ENCODE measurements around the gene GDF2.

Gene GDF2

DNA sequence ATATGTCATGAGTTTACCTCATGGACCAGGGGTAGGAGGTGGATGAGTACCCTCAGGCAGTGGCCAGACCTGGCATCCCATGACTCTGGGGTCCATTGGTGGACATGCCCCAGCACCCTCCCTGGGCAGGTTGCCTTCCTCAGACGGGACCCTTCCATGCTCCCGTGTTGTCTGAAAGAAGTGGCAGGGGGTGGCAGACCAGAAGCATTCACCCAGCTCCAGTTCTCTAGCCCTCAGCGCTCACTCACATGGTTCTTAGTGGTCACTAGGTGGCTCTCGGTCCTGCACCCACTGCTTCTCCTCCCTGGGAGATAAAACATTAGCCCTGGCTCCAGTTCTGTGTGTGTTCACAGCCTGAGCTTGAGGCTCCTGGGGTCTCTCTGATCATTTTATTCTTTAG, 31.9 kb downstream of the GDF2 start:
- no peak for DNase-seq

DNA sequence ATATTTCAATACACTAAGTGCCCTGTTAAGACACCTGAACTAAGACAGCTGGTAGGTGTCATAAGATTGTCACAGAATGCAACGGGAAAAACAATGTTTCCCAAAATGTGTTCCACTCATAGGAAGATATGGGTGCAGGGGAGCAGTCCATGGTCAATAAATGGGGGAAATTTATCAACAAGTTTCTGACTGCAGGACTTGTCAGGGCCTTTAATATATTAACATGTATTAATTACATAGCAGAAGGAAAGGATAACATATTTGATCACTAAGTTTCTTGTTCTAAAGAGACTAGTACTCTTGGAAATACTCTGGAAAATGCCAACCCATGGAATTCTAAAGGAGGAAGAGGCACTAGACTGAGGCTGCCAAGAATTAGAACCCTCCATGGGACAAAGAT, 32.6 kb downstream of the GDF2 start:
- no peak for DNase-seq

DNA sequence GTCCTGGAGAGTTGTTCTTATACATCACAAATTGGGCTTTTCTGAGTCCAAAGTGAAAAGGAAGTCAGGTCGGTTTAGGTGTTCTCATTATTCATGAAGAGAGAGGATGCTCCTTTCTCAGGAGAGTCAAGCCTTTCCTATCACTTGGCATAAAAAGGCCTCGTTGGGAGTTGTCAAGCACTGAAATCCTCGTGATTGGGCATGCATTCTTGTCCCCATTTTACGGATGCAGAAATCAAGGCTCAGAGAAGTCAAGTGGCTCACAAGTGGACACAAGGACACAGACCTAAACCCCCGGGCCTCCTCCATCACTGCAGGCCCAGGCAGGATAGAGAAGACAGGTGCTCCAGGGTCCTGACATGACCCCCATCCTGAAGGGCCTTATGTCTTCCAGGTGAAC, 34.5 kb downstream of the GDF2 start:
- no peak for DNase-seq

DNA sequence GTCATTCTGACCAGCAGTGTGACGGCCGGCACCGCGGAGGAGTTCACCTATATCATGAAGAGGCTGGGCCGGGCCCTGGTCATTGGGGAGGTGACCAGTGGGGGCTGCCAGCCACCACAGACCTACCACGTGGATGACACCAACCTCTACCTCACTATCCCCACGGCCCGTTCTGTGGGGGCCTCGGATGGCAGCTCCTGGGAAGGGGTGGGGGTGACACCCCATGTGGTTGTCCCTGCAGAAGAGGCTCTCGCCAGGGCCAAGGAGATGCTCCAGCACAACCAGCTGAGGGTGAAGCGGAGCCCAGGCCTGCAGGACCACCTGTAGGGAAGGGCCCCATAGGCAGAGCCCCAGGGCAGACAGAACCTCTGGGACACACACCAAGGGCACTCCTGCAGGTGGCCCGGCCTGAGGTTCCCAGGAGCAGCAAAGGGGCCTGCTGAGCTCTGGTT, 34.9 kb downstream of the GDF2 start:
- no peak for DNase-seq

DNA sequence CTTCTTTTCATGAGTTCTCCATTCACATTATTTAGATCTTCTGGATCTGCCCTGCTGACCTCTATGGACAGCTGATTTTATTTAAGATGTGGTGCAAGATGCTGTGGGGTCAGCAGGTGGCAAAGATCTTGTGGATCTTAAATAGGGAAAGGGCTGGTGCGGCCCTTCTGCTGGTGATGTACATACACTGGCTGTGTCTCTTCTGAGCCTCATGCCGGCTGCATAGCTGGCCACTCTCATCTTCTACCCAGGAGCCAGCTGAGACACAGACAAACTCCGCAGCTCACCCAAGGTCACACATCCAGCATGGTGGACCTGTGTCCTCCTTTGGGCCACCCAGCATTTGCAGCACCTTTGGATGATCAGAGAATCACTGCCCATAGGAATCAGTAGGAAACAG, 35.7 kb downstream of the GDF2 start:
- DNase-seq: no peak

DNA sequence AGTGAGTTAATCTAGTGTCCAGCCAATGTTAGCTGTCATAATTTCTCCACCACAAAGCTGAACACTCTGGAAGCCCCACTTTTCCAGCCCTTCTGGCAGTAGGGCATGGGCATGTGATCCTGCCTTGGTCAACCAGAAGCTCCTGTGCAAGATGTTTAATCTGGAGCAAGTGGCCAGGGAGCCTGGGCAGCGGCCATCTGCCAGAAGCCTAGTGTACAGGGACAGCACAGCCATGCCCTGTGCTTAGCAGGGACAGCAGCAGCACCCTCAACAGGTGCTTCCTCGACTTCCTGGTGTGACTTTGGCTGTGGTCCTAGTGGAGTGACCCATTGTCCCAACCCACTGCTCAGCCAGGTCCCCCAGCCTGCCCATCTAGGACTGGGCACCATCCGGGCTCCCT, 36.2 kb downstream of the GDF2 start:
- DNase-seq: peak in 1 of 14 donors; percentile 67

DNA sequence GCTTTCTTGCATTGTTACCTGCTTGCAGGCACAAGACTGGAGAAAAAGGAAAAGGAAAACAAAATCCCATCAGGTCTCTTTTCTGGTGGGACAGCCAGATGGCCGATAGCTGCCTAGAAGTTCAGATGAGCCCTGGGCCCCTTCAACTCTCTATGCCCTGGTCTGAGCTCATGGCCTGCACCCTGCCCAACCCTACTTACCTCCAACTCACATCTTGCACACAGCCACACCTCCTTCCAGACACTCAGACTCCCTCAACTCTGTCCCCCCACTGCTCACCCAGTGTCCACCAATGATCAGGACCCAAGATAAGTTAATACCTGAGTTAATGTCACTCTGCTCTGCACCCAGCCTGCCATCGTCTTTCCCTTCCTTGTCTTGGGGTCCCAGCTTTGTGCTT, 36.8 kb downstream of the GDF2 start:
- DNase-seq: no peak

DNA sequence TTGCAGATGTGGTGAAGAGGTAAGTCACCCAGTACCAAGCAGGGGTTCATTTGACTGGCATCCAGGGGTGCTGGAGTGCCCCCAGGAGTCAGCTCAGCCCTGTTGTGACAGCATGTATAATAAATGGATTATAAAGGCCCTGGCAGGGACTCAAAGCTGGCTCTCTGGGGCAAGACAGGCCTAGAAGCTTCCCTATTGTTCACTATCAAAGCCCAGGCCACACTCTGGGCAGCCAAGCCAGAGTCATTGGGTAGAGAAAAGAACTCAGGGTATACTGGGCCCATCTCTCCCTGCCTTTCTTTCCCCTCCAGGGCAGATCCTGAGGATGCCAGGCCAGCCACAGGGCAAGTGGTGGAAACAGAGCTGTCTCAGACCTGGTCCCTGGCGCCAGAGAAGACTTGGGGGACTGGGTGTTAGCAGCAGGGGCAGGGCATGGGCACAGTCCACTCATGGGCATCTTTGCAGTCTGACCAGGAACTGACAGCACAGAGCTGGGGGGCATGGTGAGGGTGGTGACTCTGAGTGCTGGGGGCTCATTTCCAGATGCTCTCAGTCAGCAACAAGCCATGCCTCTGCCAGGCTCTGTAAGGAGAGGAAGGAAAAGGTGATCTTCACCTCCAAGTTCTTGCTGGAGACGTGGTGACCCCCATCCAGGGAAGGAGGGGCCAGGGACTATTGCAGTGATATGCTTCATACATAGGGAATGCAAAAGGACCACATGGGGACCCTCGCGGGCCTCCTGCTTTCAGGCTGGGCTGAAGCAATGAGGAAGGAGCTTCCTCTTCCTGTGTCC, 37.6 kb downstream of the GDF2 start:
- no peak for DNase-seq

DNA sequence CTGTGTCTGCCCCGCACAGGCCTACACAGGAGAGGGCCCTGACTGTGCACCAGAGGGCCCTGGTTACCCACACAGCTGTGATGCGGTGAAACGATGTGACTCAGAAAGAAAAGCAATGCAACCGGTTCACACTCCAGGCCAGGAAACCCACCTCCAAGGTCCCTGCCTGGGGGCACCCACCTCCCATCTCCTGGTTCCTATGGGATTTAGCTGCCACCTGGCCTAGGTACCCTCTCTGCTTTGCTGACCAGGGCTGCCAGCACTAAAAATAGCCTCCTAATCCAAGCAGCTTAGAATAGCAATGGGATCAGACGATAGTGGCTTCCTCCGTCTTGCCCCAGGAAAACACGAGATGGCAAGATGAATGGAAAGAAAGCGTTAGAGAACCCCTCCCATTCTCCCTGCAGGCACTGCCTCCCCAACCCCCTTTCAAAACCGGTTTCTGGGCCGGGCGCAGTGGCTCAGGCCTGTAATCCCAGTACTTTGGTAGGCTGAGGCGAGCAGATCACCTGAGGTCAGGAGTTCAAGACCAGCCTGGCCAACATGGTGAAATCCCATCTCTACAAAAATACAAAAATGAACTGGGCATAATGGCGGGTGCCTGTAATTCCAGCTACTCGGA, 38.3 kb downstream of the GDF2 start:
- DNase-seq: no peak

DNA sequence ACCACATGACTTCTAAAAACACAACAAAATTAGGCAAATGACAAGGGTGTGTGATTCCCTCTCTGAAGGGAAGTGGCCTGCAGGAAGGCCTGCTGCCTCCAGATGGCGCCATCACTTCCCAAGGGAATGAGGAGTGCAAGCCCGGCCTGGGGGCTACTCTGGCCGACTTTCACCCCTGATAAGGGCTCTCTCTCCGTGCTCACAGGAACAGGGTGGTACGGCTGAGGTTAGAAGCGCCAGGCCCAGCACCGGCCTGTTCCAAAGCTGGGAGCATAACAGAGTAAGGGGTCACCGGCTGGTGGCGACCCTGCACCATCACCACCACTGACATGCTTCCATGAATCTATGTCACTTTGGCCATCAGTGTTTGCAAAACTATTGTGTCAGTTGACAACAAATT, 39.0 kb downstream of the GDF2 start:
- DNase-seq: peak in 3 of 14 donors; percentile 25 to 32 (median 28)

DNA sequence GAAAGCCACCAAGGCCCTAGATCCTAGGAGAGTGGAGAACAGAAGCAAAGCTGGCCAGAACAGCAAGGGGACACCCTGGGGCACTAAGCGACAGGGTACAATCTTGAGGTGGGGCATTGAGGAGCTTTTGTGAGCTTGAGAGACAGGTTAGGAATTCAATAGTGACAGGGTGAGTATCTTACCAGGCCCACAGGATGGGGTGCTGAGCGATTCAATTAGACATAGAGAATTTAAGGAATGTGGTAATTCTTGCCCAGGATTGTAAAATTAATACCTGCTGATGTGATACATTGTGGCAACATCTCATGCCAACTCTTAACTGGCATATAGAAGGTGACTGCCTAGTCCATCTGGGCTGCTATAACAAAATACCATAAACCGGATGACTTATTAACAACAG, 39.9 kb downstream of the GDF2 start:
- DNase-seq: no peak

DNA sequence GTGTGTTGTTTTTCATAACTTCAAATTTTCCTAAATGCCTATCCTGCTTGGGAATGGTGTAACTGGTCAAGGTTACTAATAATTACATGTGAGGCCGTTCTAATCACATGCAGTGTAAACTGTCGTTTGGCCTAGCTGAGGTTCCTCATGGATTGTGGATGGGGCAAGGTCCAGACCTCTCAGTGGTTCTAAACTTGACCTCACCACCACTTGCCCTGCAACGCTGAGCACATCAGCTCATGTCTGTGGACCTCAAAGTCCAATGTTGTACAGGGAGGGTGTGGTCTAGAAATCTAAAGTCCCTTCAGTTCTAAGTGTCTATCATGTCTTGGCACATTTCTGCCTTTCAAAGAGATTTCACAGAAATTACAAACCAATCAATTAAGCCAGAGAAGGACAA, 41.5 kb downstream of the GDF2 start:
- no peak for DNase-seq

DNA sequence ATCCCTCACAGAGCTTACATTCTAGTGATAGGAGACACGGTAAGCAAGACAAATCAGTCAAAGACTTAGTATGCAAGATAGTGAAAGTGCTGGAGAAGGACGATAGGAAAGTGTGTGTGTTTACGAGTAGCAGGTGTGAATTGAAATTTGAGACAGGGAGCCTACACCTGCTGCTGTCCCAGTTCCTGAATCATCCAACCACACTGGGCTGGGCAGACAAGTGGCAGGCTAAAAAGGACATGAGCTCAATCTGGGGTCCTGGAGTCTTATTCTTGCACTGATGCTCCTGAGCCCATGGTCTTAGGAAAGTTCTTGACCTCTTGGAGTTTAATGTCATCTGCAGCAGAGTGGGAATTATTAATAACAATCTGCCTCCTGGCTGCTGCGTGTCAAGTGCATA, 42.1 kb downstream of the GDF2 start:
- no peak for DNase-seq

DNA sequence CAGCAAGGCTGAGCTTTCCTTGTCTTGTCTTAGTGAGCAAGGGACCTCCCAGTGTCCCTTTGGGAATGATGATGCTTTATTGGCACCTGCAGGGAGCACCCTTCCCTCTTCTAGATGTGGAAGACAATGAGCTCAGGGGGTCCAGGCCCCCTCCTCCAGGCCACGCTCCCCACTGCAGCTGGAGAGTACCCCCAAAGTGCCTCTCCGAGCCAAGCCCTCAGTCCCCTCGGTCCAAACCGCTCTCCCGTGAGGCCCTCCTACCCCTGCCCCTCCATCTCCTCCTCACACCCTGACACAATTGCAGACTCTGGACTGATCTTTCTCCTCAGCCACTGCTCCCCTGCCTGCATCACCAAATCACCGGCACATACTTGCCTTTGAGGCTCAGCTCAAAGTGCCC, 42.7 kb downstream of the GDF2 start:
- no peak for DNase-seq

DNA sequence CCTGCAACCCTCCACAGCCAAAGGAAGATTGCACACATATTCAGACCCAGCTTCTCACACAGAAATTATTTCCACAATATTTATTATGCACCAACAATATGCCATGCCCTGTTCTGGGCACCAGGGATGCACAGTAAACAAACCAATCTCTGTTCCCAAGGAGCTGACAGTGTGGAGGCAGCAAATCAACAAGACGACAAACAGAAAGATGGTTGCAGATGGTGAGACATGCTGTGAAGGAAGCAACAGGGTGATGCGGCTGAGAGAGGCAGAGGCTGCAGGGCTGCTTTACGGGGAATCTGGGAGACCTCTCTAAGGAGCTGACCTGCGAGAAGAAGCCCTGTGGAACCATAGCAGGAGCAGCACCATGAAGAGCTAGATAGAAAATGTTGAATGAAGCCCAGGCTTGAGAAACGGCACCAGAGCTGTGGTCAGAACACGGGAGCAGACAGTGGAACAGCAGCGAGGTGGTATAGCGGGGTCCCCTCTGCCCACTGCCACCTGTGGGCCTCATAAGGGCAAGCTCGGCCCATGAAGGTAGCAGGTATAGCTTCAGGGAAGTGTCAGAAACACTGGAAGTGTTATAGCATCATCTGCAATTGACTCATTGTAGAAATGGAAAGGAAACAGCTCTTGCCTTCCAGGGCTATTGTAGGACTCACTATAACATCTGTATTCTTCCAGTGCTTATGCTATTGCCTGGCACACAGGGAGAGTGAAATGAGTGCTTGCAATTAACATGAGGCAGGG, 43.4 kb downstream of the GDF2 start:
- DNase-seq: no peak

DNA sequence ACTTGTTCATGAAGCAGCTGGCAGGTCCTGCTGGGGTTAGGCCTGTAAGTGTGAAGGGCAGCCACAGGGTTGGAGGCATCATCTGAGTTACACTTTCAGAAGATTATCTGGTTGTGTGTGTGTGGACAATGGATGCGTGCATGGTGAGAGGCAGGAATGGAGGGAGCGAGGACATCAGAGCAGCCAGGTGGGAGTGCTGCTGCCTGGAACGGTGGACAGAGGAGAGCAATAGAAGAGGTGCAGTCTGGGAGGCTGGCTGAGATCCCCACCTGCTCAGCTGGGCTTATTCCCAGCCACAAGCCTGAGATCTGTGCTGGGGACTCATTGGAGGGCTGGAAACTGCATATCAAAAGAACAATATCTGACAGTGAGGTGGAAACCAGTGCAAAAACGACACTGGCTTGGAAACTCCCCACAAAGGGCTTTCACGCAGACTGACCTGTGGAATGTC, 44.0 kb downstream of the GDF2 start:
- DNase-seq: no peak

DNA sequence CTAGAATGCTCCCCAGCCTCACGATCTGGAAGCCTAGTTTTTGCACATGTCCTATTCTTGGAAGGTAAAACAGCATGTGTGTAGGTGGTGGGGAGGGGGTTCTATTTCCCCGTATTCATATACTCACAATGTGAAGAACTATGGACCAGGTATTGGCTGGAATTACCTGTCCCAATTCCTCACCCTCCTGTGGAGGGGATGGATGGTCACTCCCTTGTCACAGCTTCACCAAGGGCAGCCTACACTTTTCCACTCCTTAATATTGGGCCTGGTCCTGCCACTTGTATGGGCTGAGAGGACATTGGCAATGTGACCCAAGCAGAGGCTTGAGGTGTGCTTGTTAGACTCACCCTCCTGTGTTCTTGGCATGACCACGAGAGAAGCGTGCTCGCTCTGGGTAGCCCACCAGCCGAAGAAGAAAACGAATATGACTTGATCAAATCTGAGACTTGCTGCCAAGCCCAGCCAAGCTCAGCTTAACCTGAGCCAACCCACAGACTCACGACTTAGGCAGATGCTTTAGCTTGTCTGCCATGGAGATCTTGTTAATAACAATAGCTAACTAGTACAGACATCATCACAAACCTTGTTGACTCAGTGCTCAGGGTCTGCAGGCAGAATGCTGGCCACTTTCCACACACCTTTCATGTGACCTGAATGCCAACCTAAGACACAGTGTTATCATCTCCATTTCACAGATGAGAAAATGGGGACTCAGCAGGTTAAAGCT, 44.6 kb downstream of the GDF2 start:
- no peak for DNase-seq

DNA sequence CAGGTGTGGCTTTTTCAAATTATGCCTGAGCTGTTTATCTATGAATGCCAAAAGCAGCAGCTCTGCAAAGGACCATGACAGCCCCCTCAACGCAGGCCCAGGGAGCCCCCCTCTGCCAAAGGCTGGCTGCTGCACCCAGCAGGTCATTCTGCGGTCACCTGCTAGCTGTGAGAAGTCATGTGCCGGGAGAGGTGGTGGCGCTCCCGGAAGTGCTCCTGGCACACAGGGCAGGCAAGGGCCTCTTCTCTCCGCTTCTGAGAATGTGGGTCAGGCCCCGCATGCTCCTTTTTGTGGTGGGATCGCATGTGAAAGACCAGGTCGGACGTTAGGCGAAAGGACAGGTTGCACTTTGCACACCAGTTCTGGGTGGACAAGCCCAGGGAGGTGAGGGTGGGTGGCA, 45.4 kb downstream of the GDF2 start:
- DNase-seq: no peak

DNA sequence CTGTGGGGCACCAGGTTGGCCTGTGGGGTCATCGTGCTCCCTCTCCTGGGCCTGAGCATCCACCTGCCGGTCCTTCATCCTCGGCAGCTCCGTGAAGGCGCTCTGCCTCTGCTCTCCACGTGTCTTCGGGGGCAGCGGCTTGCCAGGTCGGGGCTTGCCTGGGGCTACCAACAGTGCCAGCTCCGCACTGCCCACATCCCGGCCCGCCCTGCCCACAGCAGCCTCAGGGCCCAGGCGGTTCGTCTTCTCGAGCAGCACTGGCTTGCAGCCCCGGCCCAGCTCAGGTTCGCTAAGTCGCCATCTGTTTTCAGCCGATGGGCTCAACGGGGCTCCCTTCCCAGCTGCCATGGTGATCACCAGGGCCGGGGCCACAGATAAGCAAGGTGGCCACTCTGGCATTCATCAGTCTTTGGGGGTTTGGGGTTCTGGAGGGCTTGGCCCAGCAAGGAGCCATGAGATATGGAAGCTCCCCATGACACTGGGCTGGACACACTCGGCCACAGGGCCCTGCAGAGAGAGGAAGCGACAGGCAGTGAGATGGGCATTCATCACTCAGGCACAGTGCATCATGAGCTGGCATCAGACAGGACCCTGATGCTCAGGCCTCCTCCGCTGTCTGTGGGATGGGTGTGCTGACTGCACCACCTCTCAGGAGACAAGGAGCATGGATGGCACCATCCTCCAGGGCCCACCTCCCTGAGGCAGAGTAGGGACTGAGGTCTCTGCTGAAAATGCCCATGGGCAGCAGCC, 46.4 kb downstream of the GDF2 start:
- DNase-seq: no peak

DNA sequence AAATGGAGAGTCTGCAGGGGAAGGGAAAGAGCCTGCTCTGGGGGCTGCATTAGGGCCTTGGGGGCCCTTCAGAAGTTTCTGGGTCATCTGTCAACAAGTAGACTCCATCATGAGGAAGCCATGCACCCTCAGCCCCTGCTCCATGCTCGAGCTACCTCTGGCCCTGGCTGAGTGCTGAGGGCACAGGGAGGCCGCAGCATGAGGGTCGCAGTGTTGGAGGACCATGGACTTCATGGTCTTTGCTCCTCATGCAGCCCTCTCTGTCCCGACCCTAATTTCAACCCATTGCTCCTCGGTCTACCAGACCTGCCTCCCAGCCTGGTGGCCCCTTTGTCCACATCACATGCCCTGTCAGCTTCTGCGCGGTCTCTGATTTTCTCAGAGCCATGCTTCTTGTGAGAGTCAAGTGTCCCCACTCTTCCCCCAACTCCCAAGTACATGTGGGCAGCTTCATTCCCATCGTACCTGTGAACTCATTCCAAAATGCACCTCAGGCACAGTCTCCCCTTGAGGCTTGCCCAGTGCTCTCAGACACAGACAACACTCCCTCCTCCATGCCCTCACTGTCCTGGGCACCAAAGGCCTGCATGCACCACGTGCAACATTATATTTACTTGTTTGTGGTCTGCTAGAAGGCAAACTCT, 47.1 kb downstream of the GDF2 start:
- no peak for DNase-seq

DNA sequence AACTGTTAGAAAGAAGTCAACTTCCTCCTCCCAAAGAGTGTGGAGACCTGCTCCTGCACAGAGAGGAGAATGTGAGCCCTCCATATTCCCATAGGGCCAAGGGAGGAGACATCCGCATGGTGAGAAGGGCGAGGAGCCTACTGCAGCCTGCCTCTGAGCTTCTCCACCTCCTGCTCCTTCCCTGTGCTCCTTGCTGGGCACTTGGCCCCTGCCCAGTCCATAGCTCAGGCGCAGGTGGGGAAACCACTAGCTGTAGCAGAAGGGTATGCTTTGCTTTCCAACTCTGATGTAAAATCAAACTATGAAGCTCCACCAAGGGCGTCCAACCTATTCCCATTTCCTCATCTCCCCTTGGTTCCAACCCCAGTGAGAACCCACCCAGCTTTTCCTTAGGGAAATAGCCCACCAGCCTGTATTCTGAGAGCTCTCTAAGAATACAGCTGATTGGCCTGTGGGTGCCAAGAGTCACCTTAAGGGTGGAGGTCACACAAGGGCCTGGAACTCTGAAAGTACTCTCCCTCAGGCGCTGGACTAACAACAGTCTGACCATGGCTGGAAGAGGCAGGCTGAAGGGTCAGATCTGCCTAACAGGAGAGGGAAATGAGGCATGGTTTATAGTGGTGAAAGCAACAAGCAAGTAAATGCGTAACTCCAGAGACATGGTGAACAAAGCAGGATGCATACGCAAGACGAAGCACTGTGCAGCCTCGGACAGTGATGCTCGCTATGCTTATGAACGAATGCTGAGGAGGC, 47.9 kb downstream of the GDF2 start:
- no peak for DNase-seq
